H1 (cell line): Measurements from ENCODE around the gene PPAN. TPM values are rescaled to one million over a fixed set of nuclear protein-coding genes. Genes with fewer than 3 reads are reported as not detected.

Source experiments
- CTCF ChIA-PET: fragments of 300-600 bp; sonication (Branson Sonifier 250); formaldehyde crosslinking; loops from one replicate; lab custom pipeline; 2021; ENCODE audit not compliant: partially characterized antibody; lab: Charles Lee
- POLR2A ChIA-PET: fragments of 300-600 bp; sonication (Branson Sonifier 250); formaldehyde crosslinking; loops from one replicate; lab custom pipeline; 2021; ENCODE audit warnings: inconsistent platforms; ENCODE audit not compliant: partially characterized antibody; lab: Charles Lee
- DNase-seq, 2 experiments: peaks; one replicate each; pipeline versions ENCODE4 v3.0.0 to v3.0.0-alpha.2; 2010 to 2022; ENCODE audit warnings: low spot score in 2 of 2, low read depth in 1 of 2, mixed read lengths in 1 of 2
- FAIRE-seq: peaks from 2 replicates; lab custom pipeline; 2011; peaks lifted over from hg19 to GRCh38; lab: Jason Lieb, UNC
- H2AFZ ChIP-seq: 2 replicates; pipeline ENCODE4 v1.8.1; 2012; ENCODE audit warnings: low read length, inconsistent platforms
- H2AK5ac ChIP-seq: 2 replicates; pipeline ENCODE4 v1.6.1; 2013; ENCODE audit warnings: low read depth, low read length
- H2BK120ac ChIP-seq: replicated peaks from 2 replicates; pipeline ENCODE3; 2013; ENCODE audit warnings: low read depth, low read length, inconsistent platforms
- H2BK12ac ChIP-seq: 2 replicates; pipeline ENCODE4 v1.6.1; 2013; ENCODE audit warnings: low read depth, low read length
- H2BK15ac ChIP-seq: 2 replicates; pipeline ENCODE4 v1.6.1; 2013; ENCODE audit warnings: low read length
- H2BK20ac ChIP-seq: 2 replicates; pipeline ENCODE4 v1.6.1; 2013; ENCODE audit warnings: low read length
- H2BK5ac ChIP-seq: 2 replicates; pipeline ENCODE4 v1.6.1; 2013; ENCODE audit warnings: low read depth, low read length
- H3K14ac ChIP-seq: 2 replicates; pipeline ENCODE4 v1.6.1; 2013; ENCODE audit warnings: inconsistent platforms; ENCODE audit not compliant: insufficient read length
- H3K18ac ChIP-seq: 2 replicates; pipeline ENCODE4 v1.6.1; 2013; ENCODE audit warnings: low read length; ENCODE audit errors: extremely low read depth
- H3K23ac ChIP-seq: 2 replicates; pipeline ENCODE4 v1.6.1; 2013; ENCODE audit warnings: inconsistent platforms; ENCODE audit not compliant: insufficient read length
- H3K23me2 ChIP-seq: 2 replicates; pipeline ENCODE4 v1.6.1; 2013; ENCODE audit warnings: low read depth, low read length
- H3K27ac ChIP-seq: 2 replicates; pipeline ENCODE4 v1.6.1; 2011; ENCODE audit warnings: low read depth, low read length, inconsistent platforms
- H3K27me3 ChIP-seq, 4 experiments: replicated peaks in 1 of 4; 1 replicate in 1 of 4; 2 replicates in 3 of 4; pipeline versions ENCODE4 v1.6.1 to v1.8.1; 2011 to 2013; ENCODE audit warnings: low read length in 3 of 4, mild to moderate bottlenecking in 3 of 4, inconsistent platforms in 2 of 4, mixed read lengths in 2 of 4, moderate library complexity in 1 of 4; ENCODE audit not compliant: control insufficient read depth in 3 of 4, insufficient read depth in 3 of 4; ENCODE audit errors: extremely low read depth in 1 of 4
- H3K36me3 ChIP-seq, 4 experiments: 2 replicates each; pipeline versions ENCODE4 v1.6.1 to v1.8.1; 2011 to 2013; ENCODE audit warnings: mild to moderate bottlenecking in 4 of 4, low read length in 3 of 4, moderate library complexity in 2 of 4, control low read depth in 1 of 4, inconsistent platforms in 1 of 4; ENCODE audit not compliant: insufficient read depth in 4 of 4, control insufficient read depth in 2 of 4
- H3K4ac ChIP-seq: replicated peaks from 2 replicates; pipeline ENCODE3; 2013; ENCODE audit warnings: low read length, low read depth, mixed read lengths, inconsistent platforms; ENCODE audit not compliant: insufficient read length
- H3K4me1 ChIP-seq, 4 experiments: replicated peaks in 1 of 4; 1 replicate in 1 of 4; 2 replicates in 3 of 4; pipeline versions ENCODE4 v1.6.1 to v1.8.1; 2011 to 2013; ENCODE audit warnings: low read length in 3 of 4, inconsistent platforms in 2 of 4, mixed read lengths in 1 of 4; ENCODE audit not compliant: insufficient read depth in 4 of 4, control insufficient read depth in 3 of 4
- H3K4me2 ChIP-seq, 2 experiments: 2 replicates each; pipeline versions ENCODE4 v1.6.1 to v1.8.1; 2011 to 2013; ENCODE audit warnings: low read depth in 2 of 2, low read length in 2 of 2, control low read depth in 1 of 2, inconsistent platforms in 1 of 2, mild to moderate bottlenecking in 1 of 2; ENCODE audit not compliant: insufficient read depth in 1 of 2
- H3K4me3 ChIP-seq, 4 experiments: fragments of 200-600, 300-600 bp in 1 of 4; sonication (generic), shearing (Covaris generic), sonication (Bioruptor Twin) in 1 of 4; 2 replicates each; pipeline versions ENCODE4 v1.5.1 to v1.8.1; 2011 to 2016; ENCODE audit warnings: low read length in 4 of 4, low read depth in 3 of 4, control low read depth in 2 of 4, inconsistent platforms in 2 of 4, mild to moderate bottlenecking in 2 of 4, mixed read lengths in 1 of 4, moderate library complexity in 1 of 4; ENCODE audit not compliant: insufficient read depth in 2 of 4; ENCODE audit errors: extremely low read depth in 1 of 4
- H3K56ac ChIP-seq: replicated peaks from 2 replicates; pipeline ENCODE3; 2013; ENCODE audit warnings: low read depth, mild to moderate bottlenecking, mixed read lengths, low read length, inconsistent platforms; ENCODE audit not compliant: insufficient read length
- H3K79me1 ChIP-seq: 2 replicates; pipeline ENCODE4 v1.6.1; 2013; ENCODE audit warnings: low read depth, low read length, control low read depth
- H3K79me2 ChIP-seq, 2 experiments: 2 replicates each; pipeline versions ENCODE4 v1.6.1 to v1.8.1; 2012 to 2013; ENCODE audit warnings: low read length in 2 of 2, mild to moderate bottlenecking in 2 of 2, inconsistent platforms in 1 of 2; ENCODE audit not compliant: insufficient read depth in 2 of 2, control insufficient read depth in 1 of 2
- H3K9ac ChIP-seq, 4 experiments: replicated peaks in 1 of 4; 1 replicate in 1 of 4; 2 replicates in 3 of 4; pipeline versions ENCODE4 v1.6.1 to v1.8.1; 2011 to 2013; ENCODE audit warnings: low read depth in 3 of 4, low read length in 3 of 4, control low read depth in 2 of 4, mild to moderate bottlenecking in 2 of 4, moderate library complexity in 2 of 4, inconsistent platforms in 1 of 4; ENCODE audit errors: extremely low read depth in 1 of 4
- H3K9me3 ChIP-seq, 2 experiments: 2 replicates each; pipeline versions ENCODE4 v1.6.1 to v1.8.1; 2012 to 2013; ENCODE audit warnings: mild to moderate bottlenecking in 2 of 2, moderate library complexity in 2 of 2, control low read depth in 1 of 2, inconsistent platforms in 1 of 2, low read depth in 1 of 2, low read length in 1 of 2, mixed read lengths in 1 of 2; ENCODE audit not compliant: insufficient read depth in 2 of 2
- H4K20me1 ChIP-seq, 2 experiments: replicated peaks in 1 of 2; 2 replicates each; pipeline versions ENCODE3 to v1.8.1; 2011 to 2013; ENCODE audit warnings: inconsistent platforms in 2 of 2, low read length in 2 of 2, mild to moderate bottlenecking in 1 of 2; ENCODE audit not compliant: insufficient read depth in 2 of 2, control insufficient read depth in 1 of 2
- H4K5ac ChIP-seq: 2 replicates; pipeline ENCODE4 v1.6.1; 2013; ENCODE audit warnings: low read length, low read depth, mixed read lengths, inconsistent platforms; ENCODE audit not compliant: insufficient read length
- H4K8ac ChIP-seq: 2 replicates; pipeline ENCODE4 v1.8.0; 2013; ENCODE audit warnings: mild to moderate bottlenecking, moderate library complexity, low read length, inconsistent platforms; ENCODE audit not compliant: insufficient read depth; ENCODE audit errors: extremely low read depth
- H4K91ac ChIP-seq: replicated peaks from 2 replicates; pipeline ENCODE3; 2013; ENCODE audit warnings: low read length, mixed read lengths, inconsistent platforms; ENCODE audit not compliant: insufficient read length
- ASH2L ChIP-seq: fragments of 200-600, 300-600 bp; sonication (generic); IDR thresholded peaks from one replicate; pipeline ENCODE4 v1.7.1; 2017; ENCODE audit warnings: low read length
- ATF2 ChIP-seq: IDR thresholded peaks from 2 replicates; pipeline ENCODE4 v1.6.1; 2012; ENCODE audit warnings: low read length, inconsistent platforms
- ATF3 ChIP-seq: IDR thresholded peaks from 2 replicates; pipeline ENCODE4 v1.6.1; 2011; ENCODE audit warnings: low read depth, mild to moderate bottlenecking, low read length; ENCODE audit not compliant: insufficient read depth
- BACH1 ChIP-seq: IDR thresholded peaks from 2 replicates; pipeline ENCODE4 v1.6.1; 2012; ENCODE audit warnings: low read length, improper control_type of control experiment
- BRCA1 ChIP-seq: IDR thresholded peaks from 2 replicates; pipeline ENCODE4 v1.6.1; 2012; ENCODE audit warnings: low read depth, low read length, improper control_type of control experiment
- CHD2 ChIP-seq: IDR thresholded peaks from 2 replicates; pipeline ENCODE4 v1.6.1; 2012; ENCODE audit warnings: low read length, improper control_type of control experiment
- CREB1 ChIP-seq: IDR thresholded peaks from 2 replicates; pipeline ENCODE4 v1.6.1; 2012; ENCODE audit warnings: inconsistent platforms
- E2F6 ChIP-seq: IDR thresholded peaks from 2 replicates; pipeline ENCODE4 v1.6.1; 2012; ENCODE audit warnings: inconsistent platforms
- JUN ChIP-seq: IDR thresholded peaks from 2 replicates; pipeline ENCODE4 v1.6.1; 2011; ENCODE audit warnings: low read depth, mild to moderate bottlenecking, improper control_type of control experiment, low read length
- JUND ChIP-seq: IDR thresholded peaks from 2 replicates; pipeline ENCODE4 v1.6.1; 2011; ENCODE audit warnings: mild to moderate bottlenecking, improper control_type of control experiment, low read length
- RXRA ChIP-seq: IDR thresholded peaks from 2 replicates; pipeline ENCODE4 v1.6.1; 2011; ENCODE audit warnings: low read depth, mild to moderate bottlenecking, low read length, moderate library complexity; ENCODE audit not compliant: insufficient read depth
- SAP30 ChIP-seq: fragments of 300-600 bp; sonication (generic); IDR thresholded peaks from 2 replicates; pipeline ENCODE4 v1.7.1; 2012; ENCODE audit warnings: low read length, moderate library complexity, mild to moderate bottlenecking, inconsistent platforms; ENCODE audit not compliant: insufficient read depth, insufficient replicate concordance
- WGBS, 2 experiments: shearing (Covaris generic) in 1 of 2; methylation state at CpG; one replicate each; pipeline versions ENCODE4 v1.1.6 to v1.1.7; 2013 to 2015; ENCODE audit warnings: low lambda C conversion rate in 2 of 2, mixed read lengths in 2 of 2, inconsistent platforms in 1 of 2, low coverage in 1 of 2, missing lambda C conversion rate in 1 of 2; ENCODE audit not compliant: insufficient replicate concordance in 2 of 2, insufficient coverage in 1 of 2, insufficient read length in 1 of 2; ENCODE audit errors: extremely low coverage in 1 of 2, missing lambda C conversion rate in 1 of 2; 5-methylcytosine and 5-hydroxymethylcytosine counted together
- polyA plus RNA-seq, 7 experiments: library from polyadenylated mRNA; depleted of rRNA in 3 of 7; stranded (reverse) in 5 of 7; unstranded in 2 of 7; fragments of >200 nt in 5 of 7; fragments of 200-250 nt in 2 of 7; gene quantifications; 1 replicate in 5 of 7; 2 replicates in 1 of 7; 4 replicates in 1 of 7; pipeline versions ENCODE4 v1.2.1 to v1.2.3, GENCODE V29; 2011 to 2013; ENCODE audit warnings: missing spikeins in 2 of 7, mixed read lengths in 2 of 7
- total RNA-seq: library from RNA; stranded (reverse); fragmentation: NEBNext Ultra II Directional; extraction: Animal tissue kit (Norgen Biotek cat#: 25700); gene quantifications from 2 replicates; pipeline ENCODE4 v1.2.1, GENCODE V29; 2021

The PPAN gene
- total and polyA plus RNA-seq, 2 of the 8 experiments (the other 6 are each of a cell fraction or from before 2014, with no cell fraction given): 48.8 to 74.4 TPM

- Histone ChIP-seq H3K4me2 (no peak overlapping the region), H2BK15ac (no peak overlapping the region), H3K23ac (no peak overlapping the region), H4K5ac (no peak overlapping the region), H2AFZ (no peak overlapping the region), H3K4me1 (peaks cover 0 to 10% (median 5%) of the 10 kb centered on the region in 4 experiments; a peak in 6 of 7 replicates), H4K91ac (no peak overlapping the region), H2AK5ac (no peak overlapping the region), H3K27me3 (no peaks in the 10 kb centered on the region), H4K8ac (no peak overlapping the region), H2BK20ac (no peak overlapping the region), H3K4me3 (no peak overlapping the region), H2BK12ac (peak overlapping the region; percentile 17; the same call in 1 of the 2 replicates), H3K79me2 (no peaks in the 10 kb centered on the region), H3K4ac (no peak overlapping the region), H3K23me2 (no peaks in the 10 kb centered on the region), H3K14ac (no peak overlapping the region), H2BK120ac (no peak overlapping the region), H3K9ac (no peak overlapping the region), H3K27ac (no peak overlapping the region), H4K20me1 (no peaks in the 10 kb centered on the region), H2BK5ac (no peak overlapping the region), H3K56ac (no peak overlapping the region), H3K18ac (no peak overlapping the region), H3K9me3 (peaks cover 7% of the 10 kb centered on the region in 2 experiments), H3K79me1 (no peaks in the 10 kb centered on the region; the same call in 1 of the 2 replicates), H3K36me3 (no peaks in the 10 kb centered on the region)
- DNase-seq (no peak), FAIRE-seq (no peak)
- WGBS, 2 experiments: 86% methylated on average over 6 of the region's 6 CpGs; no CpG with 5 or more reads in 1 of the 2 experiments
- ChIA-PET POLR2A (interaction anchor here (1.0 to 1.1 kb wide), 2 partner anchors 27 to 65 kb away, joined by 3 to 4 read pairs; no protein-coding TSS in a partner anchor), CTCF (interaction anchor here (0.6 to 1.4 kb wide), 2 partner anchors 11 to 1290 kb away, joined by 3 to 4 read pairs; no protein-coding TSS in a partner anchor)
- TF ChIP-seq RXRA (no peak), JUND (no peak), BRCA1 (no peak), CHD2 (no peak), JUN (no peak), E2F6 (no peak), CREB1 (no peak), SAP30 (no peak), BACH1 (no peak), ATF3 (no peak), ASH2L (no peak), ATF2 (no peak)
These were observed 37.1 kb upstream of the PPAN start for GRCh38 chr19:10069046-10069445.
